SIG-M5 (cell line): ENCODE results near the gene TRPV4.
"Not testable (repeated sequence)": the region's sequence is repeated elsewhere in the genome, so short reads cannot be mapped to it uniquely, and the experiment has no call there.

Source experiments
- DNase-seq: peaks from one replicate; lab custom pipeline; 2025; lab: John Stamatoyannopoulos, UW

TRPV4 gene

GRCh38 chr12:109860977-109861376 is 27.8 kb upstream of the TRPV4 start:
- no peak for DNase-seq

GRCh38 chr12:109858764-109859163 is 25.6 kb upstream of the TRPV4 start:
- no peak for DNase-seq

- no peak for DNase-seq
Measured at GRCh38 chr12:109857715-109858114, 24.5 kb upstream of the TRPV4 start.

- no peak for DNase-seq
Measured at GRCh38 chr12:109855377-109855776, 22.2 kb upstream of the TRPV4 start.

GRCh38 chr12:109850518-109850917 is 17.3 kb upstream of the TRPV4 start:
- not testable (repeated sequence) for DNase-seq

- DNase-seq, result no peak
Measured at GRCh38 chr12:109847142-109847735, 14.0 kb upstream of the TRPV4 start.

- no peak for DNase-seq
Measured at GRCh38 chr12:109845824-109846205, 12.6 kb upstream of the TRPV4 start.

GRCh38 chr12:109844983-109845823 is 12.0 kb upstream of the TRPV4 start:
- DNase-seq, result no peak

- DNase-seq, result no peak
Measured at GRCh38 chr12:109844091-109844490, 10.9 kb upstream of the TRPV4 start.

GRCh38 chr12:109842021-109842420 is 8.8 kb upstream of the TRPV4 start:
- DNase-seq, result no peak

GRCh38 chr12:109841356-109841755 is 8.2 kb upstream of the TRPV4 start:
- no peak for DNase-seq

- no peak for DNase-seq
Measured at GRCh38 chr12:109840305-109841074, 7.3 kb upstream of the TRPV4 start.

GRCh38 chr12:109839444-109839843 is 6.2 kb upstream of the TRPV4 start:
- DNase-seq, result no peak

GRCh38 chr12:109836916-109837315 is 3.7 kb upstream of the TRPV4 start:
- no peak for DNase-seq

GRCh38 chr12:109835827-109836226 is 2.6 kb upstream of the TRPV4 start:
- no peak for DNase-seq

- no peak for DNase-seq
Measured at GRCh38 chr12:109832541-109833306, 474 bp downstream of the TRPV4 start.

GRCh38 chr12:109831929-109832328 is 1.3 kb downstream of the TRPV4 start:
- DNase-seq, result no peak

- no peak for DNase-seq
Measured at GRCh38 chr12:109831365-109831764, 1.8 kb downstream of the TRPV4 start.

GRCh38 chr12:109830718-109831117 is 2.5 kb downstream of the TRPV4 start:
- DNase-seq, result no peak

GRCh38 chr12:109830267-109830666 is 2.9 kb downstream of the TRPV4 start:
- DNase-seq, result no peak

- no peak for DNase-seq
Measured at GRCh38 chr12:109829667-109830066, 3.5 kb downstream of the TRPV4 start.
